GM23338 (cell line): ENCODE data around the gene MNX1.

ENCODE experiments used
- CREB1 ChIP-seq: fragments of 250-450 bp; sonication (Bioruptor Pico); IDR thresholded peaks from 2 replicates; pipeline ENCODE4 v1.5.0; 2020; ENCODE audit warnings: low read depth, mild to moderate bottlenecking, moderate library complexity
- CTCF ChIP-seq, 2 experiments: fragments of 200-600 bp in 1 of 2; sonication (generic) in 1 of 2; conservative IDR thresholded peaks; 2 replicates each; pipeline versions ENCODE4 v1.5.1 to v1.6.1; 2016 to 2017; ENCODE audit warnings: antibody characterized with exemption in 2 of 2, low read depth in 2 of 2, mild to moderate bottlenecking in 2 of 2, moderate library complexity in 1 of 2
- EZH2 ChIP-seq: fragments of 200-600 bp; sonication (generic); IDR thresholded peaks from one replicate; pipeline ENCODE4 v1.8.0; 2017; ENCODE audit warnings: antibody characterized with exemption, mild to moderate bottlenecking, low read depth; ENCODE audit not compliant: unreplicated experiment
- JUNB ChIP-seq: IDR thresholded peaks from one replicate; pipeline ENCODE4 v1.6.1; 2016; ENCODE audit warnings: antibody characterized with exemption; ENCODE audit not compliant: unreplicated experiment
- POLR2AphosphoS5 ChIP-seq: IDR thresholded peaks from 2 replicates; pipeline ENCODE4 v1.6.1; 2016; ENCODE audit warnings: antibody characterized with exemption, low read depth
- ZNF462 ChIP-seq: fragments of 250-450 bp; sonication (Bioruptor Pico); IDR thresholded peaks from 2 replicates; pipeline ENCODE4 v1.5.0; 2020; ENCODE audit warnings: mild to moderate bottlenecking, moderate library complexity
- TF ChIP-seq, protein P1 (sequence below): IDR thresholded peaks from one replicate; pipeline ENCODE4 v1.6.1; 2018; ENCODE audit warnings: antibody characterized with exemption; ENCODE audit not compliant: unreplicated experiment

DNA sequence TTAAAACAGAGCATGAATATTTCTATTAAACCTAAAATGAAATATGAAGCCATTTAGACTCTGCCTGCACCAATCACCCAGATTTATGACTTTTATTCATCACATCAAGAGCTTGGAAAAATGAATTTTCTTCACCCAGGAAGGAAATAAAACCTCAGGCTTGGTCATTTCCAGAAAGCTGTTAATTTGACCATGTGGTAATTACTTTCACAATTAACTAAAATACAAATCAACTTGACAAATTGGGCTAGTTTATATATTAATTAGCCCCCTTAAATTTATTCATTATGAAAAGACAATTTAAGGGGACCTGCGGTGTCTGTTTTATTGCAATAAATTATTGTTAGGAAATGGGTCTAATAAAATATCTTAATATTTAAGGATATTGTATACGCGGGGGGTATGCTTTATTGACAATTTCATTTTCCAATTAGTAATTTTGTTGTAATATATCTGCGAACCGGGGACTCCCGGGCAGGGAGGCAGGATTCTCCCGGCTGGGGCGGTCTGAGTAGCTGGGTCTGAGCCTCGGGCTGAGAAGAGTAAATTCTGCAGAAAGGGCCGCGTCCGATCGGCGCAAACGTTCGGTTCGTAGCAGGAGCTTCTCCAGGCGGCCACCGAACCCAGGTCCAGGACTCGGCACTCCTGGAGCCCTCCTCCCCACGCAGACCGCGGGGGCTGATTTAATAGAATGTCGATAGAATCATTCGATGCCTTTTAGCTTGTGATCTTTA is 9.4 kb upstream of the MNX1 start:
- TF ChIP-seq, protein P1, sequence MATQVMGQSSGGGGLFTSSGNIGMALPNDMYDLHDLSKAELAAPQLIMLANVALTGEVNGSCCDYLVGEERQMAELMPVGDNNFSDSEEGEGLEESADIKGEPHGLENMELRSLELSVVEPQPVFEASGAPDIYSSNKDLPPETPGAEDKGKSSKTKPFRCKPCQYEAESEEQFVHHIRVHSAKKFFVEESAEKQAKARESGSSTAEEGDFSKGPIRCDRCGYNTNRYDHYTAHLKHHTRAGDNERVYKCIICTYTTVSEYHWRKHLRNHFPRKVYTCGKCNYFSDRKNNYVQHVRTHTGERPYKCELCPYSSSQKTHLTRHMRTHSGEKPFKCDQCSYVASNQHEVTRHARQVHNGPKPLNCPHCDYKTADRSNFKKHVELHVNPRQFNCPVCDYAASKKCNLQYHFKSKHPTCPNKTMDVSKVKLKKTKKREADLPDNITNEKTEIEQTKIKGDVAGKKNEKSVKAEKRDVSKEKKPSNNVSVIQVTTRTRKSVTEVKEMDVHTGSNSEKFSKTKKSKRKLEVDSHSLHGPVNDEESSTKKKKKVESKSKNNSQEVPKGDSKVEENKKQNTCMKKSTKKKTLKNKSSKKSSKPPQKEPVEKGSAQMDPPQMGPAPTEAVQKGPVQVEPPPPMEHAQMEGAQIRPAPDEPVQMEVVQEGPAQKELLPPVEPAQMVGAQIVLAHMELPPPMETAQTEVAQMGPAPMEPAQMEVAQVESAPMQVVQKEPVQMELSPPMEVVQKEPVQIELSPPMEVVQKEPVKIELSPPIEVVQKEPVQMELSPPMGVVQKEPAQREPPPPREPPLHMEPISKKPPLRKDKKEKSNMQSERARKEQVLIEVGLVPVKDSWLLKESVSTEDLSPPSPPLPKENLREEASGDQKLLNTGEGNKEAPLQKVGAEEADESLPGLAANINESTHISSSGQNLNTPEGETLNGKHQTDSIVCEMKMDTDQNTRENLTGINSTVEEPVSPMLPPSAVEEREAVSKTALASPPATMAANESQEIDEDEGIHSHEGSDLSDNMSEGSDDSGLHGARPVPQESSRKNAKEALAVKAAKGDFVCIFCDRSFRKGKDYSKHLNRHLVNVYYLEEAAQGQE = no peak
- TF ChIP-seq CTCF (conservative IDR thresholded peaks at IDR 0.05; ENCODE audit: low read depth in 2 of 2) (no peak), ZNF462 (no peak), JUNB (no peak), CREB1 (no peak), POLR2AphosphoS5 (no peak), EZH2 (peak; percentile 94)
